Putamen (tissue), 1 donor: ENCODE data around the gene HYLS1.

Experiments
- DNase-seq: peaks from one replicate; pipeline ENCODE4 v3.0.0-alpha.2; 2016; ENCODE audit warnings: low spot score

The HYLS1 gene

GRCh38 chr11:125949271-125950177, 62.1 kb downstream of the HYLS1 start:
- no peak for DNase-seq

DNA sequence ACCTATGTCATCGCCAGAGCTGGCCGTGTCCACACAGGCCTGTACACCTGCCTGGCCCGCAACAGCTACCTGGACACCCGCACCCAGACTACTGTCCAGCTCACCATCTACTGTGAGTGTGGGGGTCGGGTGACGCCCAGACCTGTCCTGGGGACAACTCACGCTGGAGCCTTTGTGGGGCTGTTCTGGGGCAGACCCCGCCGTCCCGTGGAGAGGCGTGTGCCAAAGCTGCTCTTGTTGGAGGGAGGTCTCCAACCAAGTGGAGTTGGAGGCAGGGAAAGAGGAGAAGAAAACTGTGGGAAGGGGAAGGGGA, 62.7 kb downstream of the HYLS1 start:
- DNase-seq: no peak
